ENCODE measurements around the gene PAX2. TPM values are rescaled to one million over a fixed set of nuclear protein-coding genes. Genes with fewer than 3 reads are reported as not detected.
A peak's percentile ranks its signal among the peaks of the same experiment; 100 is the strongest.

PAX2 gene
- total RNA-seq, 4 donors from 2014 or later = not detected

DNA sequence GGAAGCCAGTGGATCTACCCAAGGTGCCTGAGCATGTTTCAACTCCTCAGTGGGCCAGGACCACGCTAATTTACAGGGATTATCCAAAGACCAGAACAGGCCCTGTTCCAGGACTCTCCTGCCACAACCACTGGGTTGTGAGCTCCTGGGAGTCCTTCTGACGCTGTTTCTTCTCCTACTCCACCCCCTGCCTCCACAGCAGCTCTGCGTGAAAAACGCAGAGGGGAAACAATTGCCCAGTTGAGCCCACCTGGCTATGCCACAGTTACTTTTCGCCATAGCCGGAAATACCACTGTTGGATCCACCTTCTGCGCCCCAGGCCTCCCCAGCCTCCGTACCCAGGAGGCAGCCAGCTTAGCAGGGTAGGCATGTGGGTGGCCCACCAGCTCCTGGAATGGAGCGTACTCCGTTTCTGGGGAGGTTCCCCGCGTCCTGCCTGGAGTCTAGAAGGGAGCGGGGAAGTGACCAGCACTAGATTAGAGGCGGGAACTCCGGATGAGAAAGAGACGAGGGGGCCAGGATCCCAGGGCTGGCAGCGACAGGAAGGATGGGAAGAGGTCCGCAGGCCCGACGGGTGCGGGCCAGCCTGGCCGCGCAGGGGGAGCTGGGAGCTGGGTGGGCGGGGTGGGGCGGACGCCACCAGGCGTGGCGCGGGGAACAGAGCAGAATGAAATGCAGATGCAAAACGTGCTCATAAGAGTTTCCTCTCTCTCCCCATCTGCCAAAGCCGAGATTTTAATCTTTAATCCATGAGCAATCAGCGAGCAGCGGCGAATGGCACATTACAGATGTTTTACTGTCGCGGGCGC is 32.1 kb upstream of the PAX2 start:
- WGBS, 2 donors = 8 to 11% methylated on average over 15 to 21 of the region's 37 CpGs

DNA sequence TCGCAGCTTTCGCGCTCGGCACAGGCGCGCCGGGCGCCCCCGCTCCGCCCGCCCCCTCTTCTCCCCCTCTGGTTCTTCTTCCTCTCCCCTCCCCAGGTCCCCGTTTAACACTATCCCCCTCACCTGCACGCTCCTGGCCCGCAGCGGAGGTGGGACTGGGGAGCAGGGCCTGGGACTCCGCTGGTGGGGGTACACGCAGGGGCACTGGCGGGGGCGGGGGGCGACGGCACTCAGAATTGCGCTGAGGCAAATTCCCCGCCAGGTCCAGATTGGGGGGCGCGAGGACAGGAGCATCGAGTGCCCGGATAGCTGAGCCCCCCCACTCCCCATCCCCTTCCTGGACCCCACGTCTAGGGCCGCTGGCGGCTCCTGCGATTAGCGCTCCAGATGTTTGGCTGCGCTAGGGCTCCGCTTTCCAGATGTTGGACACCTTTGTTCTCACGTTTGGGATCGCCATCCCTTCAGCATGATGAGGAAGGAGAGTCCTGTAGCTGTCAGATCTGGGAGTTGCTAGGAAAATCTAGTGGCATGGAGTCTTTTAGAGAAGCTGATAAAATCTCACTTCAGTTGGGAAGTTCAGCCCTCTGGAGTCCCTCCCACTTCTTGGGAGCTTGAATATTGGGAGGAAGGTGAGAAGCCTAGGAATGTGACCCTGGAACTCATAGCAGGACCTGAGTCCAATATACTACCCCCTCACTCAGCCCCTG is 31.4 kb upstream of the PAX2 start:
- Histone ChIP-seq H3K27ac (no peak overlapping the region), H3K9me3 (no peaks in the 10 kb centered on the region), H3K4me1 (peaks cover 6 to 28% (median 12%) of the 10 kb centered on the region in 3 donors), H3K36me3 (no peaks in the 10 kb centered on the region), H3K27me3 (peaks cover 20 to 99% (median 37%) of the 10 kb centered on the region in 4 donors), H3K4me3 (peak overlapping the region in 2 of 4 donors; percentile 7 to 47)
- TF ChIP-seq, protein P1, sequence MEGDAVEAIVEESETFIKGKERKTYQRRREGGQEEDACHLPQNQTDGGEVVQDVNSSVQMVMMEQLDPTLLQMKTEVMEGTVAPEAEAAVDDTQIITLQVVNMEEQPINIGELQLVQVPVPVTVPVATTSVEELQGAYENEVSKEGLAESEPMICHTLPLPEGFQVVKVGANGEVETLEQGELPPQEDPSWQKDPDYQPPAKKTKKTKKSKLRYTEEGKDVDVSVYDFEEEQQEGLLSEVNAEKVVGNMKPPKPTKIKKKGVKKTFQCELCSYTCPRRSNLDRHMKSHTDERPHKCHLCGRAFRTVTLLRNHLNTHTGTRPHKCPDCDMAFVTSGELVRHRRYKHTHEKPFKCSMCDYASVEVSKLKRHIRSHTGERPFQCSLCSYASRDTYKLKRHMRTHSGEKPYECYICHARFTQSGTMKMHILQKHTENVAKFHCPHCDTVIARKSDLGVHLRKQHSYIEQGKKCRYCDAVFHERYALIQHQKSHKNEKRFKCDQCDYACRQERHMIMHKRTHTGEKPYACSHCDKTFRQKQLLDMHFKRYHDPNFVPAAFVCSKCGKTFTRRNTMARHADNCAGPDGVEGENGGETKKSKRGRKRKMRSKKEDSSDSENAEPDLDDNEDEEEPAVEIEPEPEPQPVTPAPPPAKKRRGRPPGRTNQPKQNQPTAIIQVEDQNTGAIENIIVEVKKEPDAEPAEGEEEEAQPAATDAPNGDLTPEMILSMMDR (IDR thresholded peaks at IDR 0.05) = no peak
- no peak for TF ChIP-seq POLR2A (IDR thresholded peaks at IDR 0.05)
- 2 to 20% methylated on average over 9 to 13 of the region's 36 CpGs for WGBS, 2 donors
- no peak for DNase-seq
- intact Hi-C loops (cut with DNase I) = no loop called here

More for the DNA sequence above, 32.1 kb upstream of the PAX2 start:
- Histone ChIP-seq H3K27ac (no peak overlapping the region), H3K4me3 (peak overlapping the region in 2 of 4 donors; percentile 7 to 47), H3K36me3 (no peaks in the 10 kb centered on the region), H3K4me1 (peaks cover 6 to 28% (median 12%) of the 10 kb centered on the region in 3 donors), H3K9me3 (no peaks in the 10 kb centered on the region), H3K27me3 (peaks cover 20 to 100% (median 37%) of the 10 kb centered on the region in 4 donors)
- DNase-seq = no peak
- intact Hi-C loops (cut with DNase I) = no loop called here
- TF ChIP-seq, protein P1 (IDR thresholded peaks at IDR 0.05) = no peak
- TF ChIP-seq POLR2A (IDR thresholded peaks at IDR 0.05) = no peak

DNA sequence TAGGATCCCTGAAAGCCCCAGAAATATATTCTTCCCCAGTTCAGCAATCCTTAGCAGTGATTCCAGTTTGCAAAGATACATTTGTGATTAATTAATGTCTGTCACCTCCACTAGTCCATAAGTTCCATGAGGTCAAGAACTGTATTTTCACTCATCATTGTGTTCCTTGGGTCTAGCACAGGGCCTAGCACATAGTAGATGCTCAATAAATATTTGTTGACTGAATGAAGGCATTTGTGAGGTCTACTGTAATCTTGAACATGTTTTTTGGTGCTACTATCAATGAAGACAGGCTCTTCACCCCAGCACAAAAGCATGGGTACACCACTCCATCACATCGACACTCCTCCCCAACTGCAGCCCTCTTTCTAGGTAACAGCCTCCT is 30.8 kb upstream of the PAX2 start:
- no peak for DNase-seq
- no peak overlapping the region for H3K4me3 ChIP-seq
- 92 to 100% methylated on average over 1 of the region's 1 CpG for WGBS, 2 donors
- intact Hi-C loops (cut with DNase I) = no loop called here
- TF ChIP-seq, protein P1 (IDR thresholded peaks at IDR 0.05) = no peak
- TF ChIP-seq POLR2A (IDR thresholded peaks at IDR 0.05) = no peak
- H3K4me1 ChIP-seq = peaks cover 6 to 28% (median 12%) of the 10 kb centered on the region in 3 donors
- no peaks in the 10 kb centered on the region for H3K36me3 ChIP-seq
- peaks cover 20 to 99% (median 33%) of the 10 kb centered on the region in 4 donors for H3K27me3 ChIP-seq
- no peaks in the 10 kb centered on the region for H3K9me3 ChIP-seq
- H3K27ac ChIP-seq = no peak overlapping the region

DNA sequence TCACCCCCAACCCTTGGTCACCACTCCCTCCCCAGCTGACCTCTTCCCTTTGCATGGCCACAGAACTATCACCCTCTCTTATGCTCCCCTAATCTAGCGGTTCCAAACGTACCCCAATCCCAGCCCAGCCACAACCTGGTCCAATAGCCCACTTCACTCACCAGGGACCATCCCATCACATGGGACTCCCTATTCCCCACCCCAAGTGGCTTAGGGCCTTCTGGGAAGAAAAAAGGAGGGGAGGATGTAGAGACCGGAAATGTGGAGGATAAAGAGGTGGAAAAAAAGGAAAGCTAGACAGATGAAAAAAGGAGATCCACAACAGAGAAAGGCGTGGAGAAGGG is 30.3 kb upstream of the PAX2 start:
- Histone ChIP-seq H3K4me1 (peaks cover 3 to 24% (median 12%) of the 10 kb centered on the region in 3 donors), H3K9me3 (no peaks in the 10 kb centered on the region), H3K27ac (no peak overlapping the region), H3K27me3 (peaks cover 21 to 99% (median 30%) of the 10 kb centered on the region in 4 donors), H3K4me3 (no peak overlapping the region), H3K36me3 (no peaks in the 10 kb centered on the region)
- WGBS, 2 donors = 51 to 55% methylated on average over 3 to 4 of the region's 4 CpGs
- TF ChIP-seq, protein P1 (IDR thresholded peaks at IDR 0.05) = no peak
- TF ChIP-seq POLR2A (IDR thresholded peaks at IDR 0.05) = no peak
- intact Hi-C loops (cut with DNase I) = no loop called here
- DNase-seq = no peak

All from esophagus squamous epithelium (tissue), 5 donors.